ENCODE results near the gene HOXA13. TPM values are rescaled to one million over a fixed set of nuclear protein-coding genes. Genes with fewer than 3 reads are reported as not detected.

Gene HOXA13
- total and polyA plus RNA-seq, 4 donors: 0.02 TPM; not detected in 3

DNA sequence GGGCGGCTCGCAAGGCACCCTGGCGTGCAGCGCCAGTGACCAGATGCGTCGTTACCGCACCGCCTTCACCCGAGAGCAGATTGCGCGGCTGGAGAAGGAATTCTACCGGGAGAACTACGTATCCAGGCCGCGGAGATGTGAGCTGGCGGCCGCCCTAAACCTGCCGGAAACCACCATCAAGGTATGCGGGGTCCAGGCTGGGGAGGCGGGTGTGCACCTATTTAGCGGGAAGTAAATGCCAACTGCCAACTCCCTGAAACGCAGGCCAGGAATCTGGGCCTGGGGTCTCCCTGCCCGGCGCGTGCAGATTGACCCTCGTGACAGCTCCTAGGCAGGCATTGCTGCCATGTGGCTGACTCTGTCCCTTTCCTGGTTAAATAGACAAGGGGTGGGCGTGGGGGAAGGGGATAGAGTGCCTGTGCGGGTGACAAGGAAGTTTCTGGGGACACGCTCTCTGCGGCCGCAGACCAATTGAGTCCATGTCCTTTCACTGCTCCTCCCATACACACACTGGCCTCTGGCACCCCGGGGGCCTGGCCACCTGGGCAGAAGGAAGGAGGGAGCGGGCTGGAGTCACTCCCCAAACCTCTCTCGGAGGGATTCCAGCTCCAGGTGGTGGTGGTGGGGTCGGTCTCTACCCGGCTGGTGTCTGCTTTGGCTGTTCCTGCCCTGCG lies 45.4 kb upstream of the HOXA13 start:
- WGBS: 14% methylated on average over 37 of the region's 37 CpGs
- peaks cover 5 to 23% (median 17%) of the 10 kb centered on the region in 4 donors for H3K4me1 ChIP-seq (ENCODE audit: control insufficient read depth in 4 of 4, insufficient read depth in 4 of 4, low read length in 3 of 4)
- no peak for DNase-seq (ENCODE audit: low spot score)

DNA sequence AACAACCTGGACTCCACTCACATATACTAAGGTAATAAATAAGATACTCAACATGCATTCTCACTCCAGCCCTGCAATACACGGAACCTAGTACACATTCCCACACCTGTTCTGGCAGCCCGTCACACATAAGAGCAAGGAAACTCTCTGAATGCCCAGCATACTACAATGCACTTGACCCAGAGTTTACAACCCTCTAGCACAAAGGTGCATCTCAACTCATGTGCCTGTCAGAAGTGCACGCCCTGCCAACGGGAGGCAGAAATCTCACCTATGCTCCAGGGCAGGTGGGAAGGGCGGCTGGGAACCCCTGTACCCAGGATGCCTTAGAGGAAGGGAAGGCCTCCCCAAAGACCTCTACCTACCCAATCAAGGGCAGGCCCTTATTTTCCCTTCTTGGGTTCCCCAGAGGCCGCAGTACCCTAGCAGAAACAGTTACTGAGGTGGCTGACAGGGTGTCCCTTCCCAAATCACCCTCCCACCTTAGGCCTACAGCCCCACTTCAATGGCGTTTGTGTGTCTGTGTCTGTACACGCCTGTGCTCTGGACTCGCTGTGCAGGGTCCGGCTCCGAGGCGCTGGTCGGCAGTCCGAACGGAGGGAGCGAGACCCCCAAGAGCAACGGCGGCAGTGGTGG lies 44.7 kb upstream of the HOXA13 start:
- WGBS: 16% methylated on average over 18 of the region's 18 CpGs

More for the DNA sequence above, 45.4 kb upstream of the HOXA13 start:
- no peak overlapping the region for H3K9ac ChIP-seq (ENCODE audit: low read depth in 1 of 2, low read length in 2 of 2)
- H3K4me3 ChIP-seq (ENCODE audit: low read depth in 1 of 3, low read length in 3 of 3): peak overlapping the region in 1 of 3 donors; percentile 15
- H3K27me3 ChIP-seq (ENCODE audit: control insufficient read depth in 4 of 4, insufficient read depth in 4 of 4, low read length in 3 of 4): peaks cover 8 to 48% (median 28%) of the 10 kb centered on the region in 4 donors
- H3K9me3 ChIP-seq (ENCODE audit: control insufficient read depth in 4 of 4, low read length in 3 of 4): no peaks in the 10 kb centered on the region
- H3K27ac ChIP-seq (ENCODE audit: low read depth in 1 of 2, low read length in 2 of 2): no peak overlapping the region
- H3K36me3 ChIP-seq (ENCODE audit: control insufficient read depth in 4 of 4, insufficient read depth in 3 of 4, low read depth in 1 of 4, low read length in 3 of 4): no peaks in the 10 kb centered on the region
- TF ChIP-seq, protein P1, sequence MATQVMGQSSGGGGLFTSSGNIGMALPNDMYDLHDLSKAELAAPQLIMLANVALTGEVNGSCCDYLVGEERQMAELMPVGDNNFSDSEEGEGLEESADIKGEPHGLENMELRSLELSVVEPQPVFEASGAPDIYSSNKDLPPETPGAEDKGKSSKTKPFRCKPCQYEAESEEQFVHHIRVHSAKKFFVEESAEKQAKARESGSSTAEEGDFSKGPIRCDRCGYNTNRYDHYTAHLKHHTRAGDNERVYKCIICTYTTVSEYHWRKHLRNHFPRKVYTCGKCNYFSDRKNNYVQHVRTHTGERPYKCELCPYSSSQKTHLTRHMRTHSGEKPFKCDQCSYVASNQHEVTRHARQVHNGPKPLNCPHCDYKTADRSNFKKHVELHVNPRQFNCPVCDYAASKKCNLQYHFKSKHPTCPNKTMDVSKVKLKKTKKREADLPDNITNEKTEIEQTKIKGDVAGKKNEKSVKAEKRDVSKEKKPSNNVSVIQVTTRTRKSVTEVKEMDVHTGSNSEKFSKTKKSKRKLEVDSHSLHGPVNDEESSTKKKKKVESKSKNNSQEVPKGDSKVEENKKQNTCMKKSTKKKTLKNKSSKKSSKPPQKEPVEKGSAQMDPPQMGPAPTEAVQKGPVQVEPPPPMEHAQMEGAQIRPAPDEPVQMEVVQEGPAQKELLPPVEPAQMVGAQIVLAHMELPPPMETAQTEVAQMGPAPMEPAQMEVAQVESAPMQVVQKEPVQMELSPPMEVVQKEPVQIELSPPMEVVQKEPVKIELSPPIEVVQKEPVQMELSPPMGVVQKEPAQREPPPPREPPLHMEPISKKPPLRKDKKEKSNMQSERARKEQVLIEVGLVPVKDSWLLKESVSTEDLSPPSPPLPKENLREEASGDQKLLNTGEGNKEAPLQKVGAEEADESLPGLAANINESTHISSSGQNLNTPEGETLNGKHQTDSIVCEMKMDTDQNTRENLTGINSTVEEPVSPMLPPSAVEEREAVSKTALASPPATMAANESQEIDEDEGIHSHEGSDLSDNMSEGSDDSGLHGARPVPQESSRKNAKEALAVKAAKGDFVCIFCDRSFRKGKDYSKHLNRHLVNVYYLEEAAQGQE (IDR thresholded peaks at IDR 0.05): no peak
- TF ChIP-seq SP1 (IDR thresholded peaks at IDR 0.05) (no peak), RXRA (IDR thresholded peaks at IDR 0.05) (no peak), NR2F2 (IDR thresholded peaks at IDR 0.05) (no peak)
- TF ChIP-seq, protein P2, sequence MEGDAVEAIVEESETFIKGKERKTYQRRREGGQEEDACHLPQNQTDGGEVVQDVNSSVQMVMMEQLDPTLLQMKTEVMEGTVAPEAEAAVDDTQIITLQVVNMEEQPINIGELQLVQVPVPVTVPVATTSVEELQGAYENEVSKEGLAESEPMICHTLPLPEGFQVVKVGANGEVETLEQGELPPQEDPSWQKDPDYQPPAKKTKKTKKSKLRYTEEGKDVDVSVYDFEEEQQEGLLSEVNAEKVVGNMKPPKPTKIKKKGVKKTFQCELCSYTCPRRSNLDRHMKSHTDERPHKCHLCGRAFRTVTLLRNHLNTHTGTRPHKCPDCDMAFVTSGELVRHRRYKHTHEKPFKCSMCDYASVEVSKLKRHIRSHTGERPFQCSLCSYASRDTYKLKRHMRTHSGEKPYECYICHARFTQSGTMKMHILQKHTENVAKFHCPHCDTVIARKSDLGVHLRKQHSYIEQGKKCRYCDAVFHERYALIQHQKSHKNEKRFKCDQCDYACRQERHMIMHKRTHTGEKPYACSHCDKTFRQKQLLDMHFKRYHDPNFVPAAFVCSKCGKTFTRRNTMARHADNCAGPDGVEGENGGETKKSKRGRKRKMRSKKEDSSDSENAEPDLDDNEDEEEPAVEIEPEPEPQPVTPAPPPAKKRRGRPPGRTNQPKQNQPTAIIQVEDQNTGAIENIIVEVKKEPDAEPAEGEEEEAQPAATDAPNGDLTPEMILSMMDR (IDR thresholded peaks at IDR 0.05; ENCODE audit: low read depth, low read length, missing input control): no peak
- TF ChIP-seq, protein P3, sequence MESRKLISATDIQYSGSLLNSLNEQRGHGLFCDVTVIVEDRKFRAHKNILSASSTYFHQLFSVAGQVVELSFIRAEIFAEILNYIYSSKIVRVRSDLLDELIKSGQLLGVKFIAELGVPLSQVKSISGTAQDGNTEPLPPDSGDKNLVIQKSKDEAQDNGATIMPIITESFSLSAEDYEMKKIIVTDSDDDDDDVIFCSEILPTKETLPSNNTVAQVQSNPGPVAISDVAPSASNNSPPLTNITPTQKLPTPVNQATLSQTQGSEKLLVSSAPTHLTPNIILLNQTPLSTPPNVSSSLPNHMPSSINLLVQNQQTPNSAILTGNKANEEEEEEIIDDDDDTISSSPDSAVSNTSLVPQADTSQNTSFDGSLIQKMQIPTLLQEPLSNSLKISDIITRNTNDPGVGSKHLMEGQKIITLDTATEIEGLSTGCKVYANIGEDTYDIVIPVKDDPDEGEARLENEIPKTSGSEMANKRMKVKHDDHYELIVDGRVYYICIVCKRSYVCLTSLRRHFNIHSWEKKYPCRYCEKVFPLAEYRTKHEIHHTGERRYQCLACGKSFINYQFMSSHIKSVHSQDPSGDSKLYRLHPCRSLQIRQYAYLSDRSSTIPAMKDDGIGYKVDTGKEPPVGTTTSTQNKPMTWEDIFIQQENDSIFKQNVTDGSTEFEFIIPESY (IDR thresholded peaks at IDR 0.05): no peak

More for the DNA sequence above, 44.7 kb upstream of the HOXA13 start:
- no peak for DNase-seq (ENCODE audit: low spot score)
- Histone ChIP-seq H3K27me3 (ENCODE audit: control insufficient read depth in 4 of 4, insufficient read depth in 4 of 4, low read length in 3 of 4) (peaks cover 8 to 46% (median 25%) of the 10 kb centered on the region in 4 donors), H3K4me1 (ENCODE audit: control insufficient read depth in 4 of 4, insufficient read depth in 4 of 4, low read length in 3 of 4) (peaks cover 5 to 27% (median 17%) of the 10 kb centered on the region in 4 donors), H3K9ac (ENCODE audit: low read depth in 1 of 2, low read length in 2 of 2) (no peak overlapping the region), H3K9me3 (ENCODE audit: control insufficient read depth in 4 of 4, low read length in 3 of 4) (no peaks in the 10 kb centered on the region), H3K27ac (ENCODE audit: low read depth in 1 of 2, low read length in 2 of 2) (no peak overlapping the region), H3K4me3 (ENCODE audit: low read depth in 1 of 3, low read length in 3 of 3) (no peak overlapping the region), H3K36me3 (ENCODE audit: control insufficient read depth in 4 of 4, insufficient read depth in 3 of 4, low read depth in 1 of 4, low read length in 3 of 4) (no peaks in the 10 kb centered on the region)
- no peak for TF ChIP-seq FOXA1 (IDR thresholded peaks at IDR 0.05)
- TF ChIP-seq, protein P2 (IDR thresholded peaks at IDR 0.05; ENCODE audit: low read depth, low read length, missing input control): no peak
- no peak for TF ChIP-seq EGR1 (IDR thresholded peaks at IDR 0.05; ENCODE audit: low read depth in 2 of 2)
- TF ChIP-seq, protein P3 (IDR thresholded peaks at IDR 0.05): no peak
- TF ChIP-seq HNF4A (conservative IDR thresholded peaks at IDR 0.05): no peak
- TF ChIP-seq NR2F2 (IDR thresholded peaks at IDR 0.05): no peak

All from liver (tissue), 9 donors.